Measurements from ENCODE around the gene FRAS1.

Gene FRAS1

DNA sequence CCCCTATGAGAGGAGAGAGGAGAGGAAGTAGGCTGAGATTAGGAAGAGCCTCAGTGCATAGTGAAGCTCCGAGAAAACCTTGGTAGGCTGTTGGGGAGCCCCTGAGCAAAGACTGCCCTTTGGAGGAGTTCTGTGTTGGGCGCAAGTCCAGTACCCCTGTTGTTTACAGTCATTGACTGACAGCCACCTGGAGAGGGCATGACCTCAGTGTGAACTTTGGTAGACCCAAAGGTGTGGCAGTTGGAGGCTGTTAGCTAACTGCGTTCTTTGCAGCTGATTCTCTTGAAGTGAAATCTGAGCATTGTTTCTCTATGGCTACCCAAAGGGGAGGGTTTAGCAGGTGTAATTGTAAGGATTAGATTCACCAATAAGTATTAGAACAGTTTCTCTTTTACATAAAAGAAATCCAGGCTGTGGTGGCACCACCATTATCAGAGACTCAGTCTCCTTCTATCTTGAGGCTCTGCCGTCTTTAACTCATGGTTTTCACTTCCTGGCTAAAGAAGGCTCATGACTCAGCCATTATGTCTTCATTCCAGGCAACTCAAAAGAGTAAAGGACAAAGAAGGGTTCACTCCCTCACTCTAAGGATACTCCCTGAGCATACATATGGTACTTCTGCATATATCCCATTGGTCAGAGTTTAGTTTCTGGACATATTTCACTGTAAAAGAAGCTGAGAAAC lies 527.9 kb downstream of the FRAS1 start:
- no peaks in the 10 kb centered on the region for H3K4me1 ChIP-seq (ENCODE audit: insufficient read depth, low read length)
- peaks cover 28% of the 10 kb centered on the region for H3K36me3 ChIP-seq (ENCODE audit: insufficient read depth, low read length)
- H3K9ac ChIP-seq (ENCODE audit: low read depth, low read length), result no peak overlapping the region
- H3K9me3 ChIP-seq (ENCODE audit: control insufficient read depth, insufficient read depth, low read length), result no peaks in the 10 kb centered on the region

DNA sequence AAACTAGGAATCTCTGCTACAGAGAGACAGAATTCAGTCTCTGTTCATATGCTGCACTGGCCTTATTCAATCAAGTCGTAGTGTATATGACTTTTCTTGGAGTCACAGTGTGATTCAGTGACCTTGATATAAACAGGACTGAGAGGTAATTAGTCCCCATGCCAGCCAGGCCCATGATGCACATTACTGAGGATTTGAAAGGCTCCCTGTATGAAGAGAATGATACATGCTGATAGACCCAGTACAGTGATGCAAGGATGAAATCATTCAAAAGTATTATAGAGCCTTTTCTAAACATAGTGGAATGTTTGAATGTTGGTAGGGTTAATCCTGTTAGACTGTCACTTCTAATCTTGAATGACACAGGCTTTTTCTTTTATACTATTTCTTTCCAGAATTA lies 528.5 kb downstream of the FRAS1 start:
- Histone ChIP-seq H3K9ac (ENCODE audit: low read depth, low read length) (no peak overlapping the region), H3K36me3 (ENCODE audit: insufficient read depth, low read length) (peaks cover 27% of the 10 kb centered on the region), H3K9me3 (ENCODE audit: control insufficient read depth, insufficient read depth, low read length) (no peaks in the 10 kb centered on the region), H3K4me1 (ENCODE audit: insufficient read depth, low read length) (no peaks in the 10 kb centered on the region)

DNA sequence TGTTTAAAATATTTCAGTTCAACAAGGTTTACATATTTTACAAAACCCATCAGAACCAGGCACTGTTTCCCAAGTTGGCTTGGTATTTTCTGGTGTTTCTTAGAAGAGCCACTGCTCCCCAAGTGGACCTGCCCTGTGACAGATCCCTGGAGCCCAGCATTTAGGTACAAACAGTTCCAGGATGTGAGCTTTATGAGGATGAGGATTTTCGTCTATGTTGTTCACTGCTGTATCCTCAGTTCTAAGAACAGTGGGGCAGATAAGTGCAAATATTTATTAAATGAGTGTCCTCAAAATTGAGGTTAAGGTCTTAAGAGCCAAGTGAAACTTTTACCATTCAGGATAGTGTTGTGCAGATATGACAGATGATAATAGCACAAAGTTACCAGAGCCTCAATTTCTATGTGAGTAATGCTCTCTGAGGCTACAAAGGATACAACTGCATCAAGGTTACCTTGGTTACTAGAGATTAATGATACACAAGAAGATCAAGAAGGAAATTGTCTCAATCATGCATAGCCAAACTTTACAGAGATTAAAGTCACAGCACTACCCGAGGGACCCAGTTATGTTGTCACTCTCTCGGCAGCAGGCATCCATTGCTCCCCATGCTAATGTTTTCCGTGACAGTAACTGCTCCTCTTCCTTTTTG lies 531.9 kb downstream of the FRAS1 start:
- Histone ChIP-seq H3K9me3 (ENCODE audit: control insufficient read depth, insufficient read depth, low read length) (no peaks in the 10 kb centered on the region), H3K9ac (ENCODE audit: low read depth, low read length) (no peak overlapping the region), H3K36me3 (ENCODE audit: insufficient read depth, low read length) (peaks cover 15% of the 10 kb centered on the region), H3K4me1 (ENCODE audit: insufficient read depth, low read length) (no peaks in the 10 kb centered on the region)

DNA sequence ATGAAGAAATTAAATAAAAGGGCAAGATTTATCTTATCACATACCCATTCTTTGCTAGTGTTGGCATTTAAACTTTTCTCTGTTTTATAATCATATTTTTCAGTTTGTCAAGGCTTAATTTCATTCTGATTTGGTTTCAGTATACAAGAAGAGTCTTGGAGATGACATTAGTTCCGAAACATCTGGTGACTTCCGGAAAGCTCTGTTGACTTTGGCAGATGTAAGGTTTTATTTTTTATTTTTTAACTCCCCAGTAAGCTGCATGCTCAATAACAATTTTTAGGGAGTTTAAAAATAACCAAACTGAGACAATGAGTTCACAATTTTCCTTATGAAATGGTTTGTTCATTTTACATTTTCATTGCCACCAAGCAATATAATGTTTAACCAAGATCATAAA lies 534.3 kb downstream of the FRAS1 start:
- Histone ChIP-seq H3K9me3 (ENCODE audit: control insufficient read depth, insufficient read depth, low read length) (no peaks in the 10 kb centered on the region), H3K4me1 (ENCODE audit: insufficient read depth, low read length) (no peaks in the 10 kb centered on the region), H3K9ac (ENCODE audit: low read depth, low read length) (no peak overlapping the region), H3K36me3 (ENCODE audit: insufficient read depth, low read length) (peaks cover 17% of the 10 kb centered on the region)

DNA sequence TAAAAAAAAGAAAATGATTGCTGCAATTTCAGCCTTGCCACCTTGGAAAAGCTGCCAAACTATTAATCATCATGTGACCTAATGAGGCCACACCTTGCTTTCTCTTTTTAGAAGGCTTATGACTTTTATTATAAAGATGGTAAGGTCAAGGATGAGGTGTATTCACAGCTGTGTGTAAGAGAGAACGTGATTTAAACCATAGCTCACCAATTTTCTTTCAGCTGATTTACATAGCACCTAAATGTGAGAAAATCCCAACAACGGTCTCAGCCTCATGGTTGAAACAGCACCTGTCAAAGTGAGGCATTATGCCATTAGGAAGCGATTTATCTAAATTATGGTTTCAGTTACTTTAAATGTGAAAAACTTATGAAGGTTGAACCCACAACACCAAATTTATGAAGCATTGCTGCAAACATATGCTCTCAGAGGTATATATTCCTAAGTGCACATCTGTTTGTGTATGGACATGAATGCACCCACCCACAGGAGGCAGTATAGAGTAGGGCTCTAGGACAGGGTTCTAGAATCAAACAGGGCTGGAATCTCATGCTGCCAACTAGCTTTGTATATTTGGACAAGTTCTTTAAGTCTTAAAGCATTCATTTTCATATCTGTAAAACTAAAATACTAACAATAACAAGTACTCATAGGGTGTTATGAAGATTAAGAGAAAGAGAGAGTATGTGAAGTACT lies 535.1 kb downstream of the FRAS1 start:
- Histone ChIP-seq H3K36me3 (ENCODE audit: insufficient read depth, low read length) (peaks cover 15% of the 10 kb centered on the region), H3K9ac (ENCODE audit: low read depth, low read length) (no peak overlapping the region), H3K9me3 (ENCODE audit: control insufficient read depth, insufficient read depth, low read length) (no peaks in the 10 kb centered on the region), H3K4me1 (ENCODE audit: insufficient read depth, low read length) (no peaks in the 10 kb centered on the region)

All from ES-I3 (cell line).